Breast epithelium (tissue), 4 donors: ENCODE results near the gene RAPGEF1. TPM values are rescaled to one million over a fixed set of nuclear protein-coding genes. Genes with fewer than 3 reads are reported as not detected.

Experiments used
- DNase-seq, 2 donors: peaks; one replicate each; pipeline ENCODE4 v3.0.0-alpha.2; 2019; ENCODE audit warnings: low spot score in 2 of 2
- H3K27ac ChIP-seq, 2 donors: fragments of 200-600 bp; sonication (generic) in 1 of 2; one replicate each; pipeline ENCODE4 v1.5.1; 2016 to 2019; ENCODE audit warnings: mild to moderate bottlenecking in 1 of 2
- H3K27me3 ChIP-seq, 2 donors: fragments of 200-600 bp; sonication (generic) in 1 of 2; one replicate each; pipeline versions ENCODE4 v1.5.1 to v1.6.0; 2017 to 2019; ENCODE audit warnings: control low read depth in 1 of 2, mild to moderate bottlenecking in 1 of 2
- H3K36me3 ChIP-seq: fragments of 200-600 bp; one replicate; pipeline ENCODE4 v1.5.1; 2019
- H3K4me1 ChIP-seq, 2 donors: fragments of 200-600 bp; sonication (generic); one replicate each; pipeline ENCODE4 v1.5.1; 2016 to 2019; ENCODE audit warnings: control low read depth in 1 of 2
- H3K4me3 ChIP-seq, 3 donors: fragments of 200-600 bp; sonication (generic); 1 replicate in 2 of 3; 2 replicates in 1 of 3; pipeline ENCODE4 v1.5.1; 2016 to 2019; ENCODE audit warnings: mild to moderate bottlenecking in 3 of 3, moderate library complexity in 2 of 3
- H3K9me3 ChIP-seq, 2 donors: fragments of 200-600 bp; sonication (generic) in 1 of 2; one replicate each; pipeline ENCODE4 v1.5.1; 2016 to 2019; ENCODE audit warnings: control low read depth in 1 of 2
- POLR2A ChIP-seq: fragments of 450-650 bp; IDR thresholded peaks from one replicate; pipeline ENCODE4 v1.6.1; 2016; ENCODE audit warnings: antibody characterized with exemption, mild to moderate bottlenecking, moderate library complexity
- POLR2AphosphoS5 ChIP-seq, 3 donors: sonication (generic); formaldehyde crosslinking; IDR thresholded peaks; one replicate each; pipeline ENCODE4 v1.6.1; 2017; ENCODE audit warnings: antibody characterized with exemption in 3 of 3
- intact Hi-C: fragments of 100-400 bp; cut with DNase I; formaldehyde crosslinking; loops from one replicate; pipeline ENCODE4 v1.15.1; 2023; ENCODE audit warnings: low total_unique reads
- total RNA-seq, 3 donors: library from RNA; depleted of rRNA; stranded (reverse); fragments of >200 nt; gene quantifications; one replicate each; pipeline ENCODE4 v1.1.0, GENCODE V29; 2016
- TF ChIP-seq, protein P1 (sequence below), 3 donors: fragments of 450-650 bp; IDR thresholded peaks; one replicate each; pipeline ENCODE4 v1.5.1; 2016 to 2017; ENCODE audit warnings: antibody characterized with exemption in 3 of 3, mild to moderate bottlenecking in 3 of 3, moderate library complexity in 3 of 3

The RAPGEF1 gene
- total RNA-seq, 3 donors from 2014 or later, result 35.3 to 38.0 (median 37.3) TPM

GRCh38 chr9:131584858-131585257 lies 155.0 kb downstream of the RAPGEF1 start:
- Histone ChIP-seq H3K9me3 (no peaks in the 10 kb centered on the region), H3K4me1 (peaks cover 0 to 4% of the 10 kb centered on the region in 2 donors), H3K36me3 (no peaks in the 10 kb centered on the region), H3K27me3 (no peaks in the 10 kb centered on the region), H3K27ac (no peak overlapping the region), H3K4me3 (no peak overlapping the region)
- no peak for DNase-seq
- TF ChIP-seq POLR2AphosphoS5 (IDR thresholded peaks at IDR 0.05) (no peak), POLR2A (no peak)
- TF ChIP-seq, protein P1, sequence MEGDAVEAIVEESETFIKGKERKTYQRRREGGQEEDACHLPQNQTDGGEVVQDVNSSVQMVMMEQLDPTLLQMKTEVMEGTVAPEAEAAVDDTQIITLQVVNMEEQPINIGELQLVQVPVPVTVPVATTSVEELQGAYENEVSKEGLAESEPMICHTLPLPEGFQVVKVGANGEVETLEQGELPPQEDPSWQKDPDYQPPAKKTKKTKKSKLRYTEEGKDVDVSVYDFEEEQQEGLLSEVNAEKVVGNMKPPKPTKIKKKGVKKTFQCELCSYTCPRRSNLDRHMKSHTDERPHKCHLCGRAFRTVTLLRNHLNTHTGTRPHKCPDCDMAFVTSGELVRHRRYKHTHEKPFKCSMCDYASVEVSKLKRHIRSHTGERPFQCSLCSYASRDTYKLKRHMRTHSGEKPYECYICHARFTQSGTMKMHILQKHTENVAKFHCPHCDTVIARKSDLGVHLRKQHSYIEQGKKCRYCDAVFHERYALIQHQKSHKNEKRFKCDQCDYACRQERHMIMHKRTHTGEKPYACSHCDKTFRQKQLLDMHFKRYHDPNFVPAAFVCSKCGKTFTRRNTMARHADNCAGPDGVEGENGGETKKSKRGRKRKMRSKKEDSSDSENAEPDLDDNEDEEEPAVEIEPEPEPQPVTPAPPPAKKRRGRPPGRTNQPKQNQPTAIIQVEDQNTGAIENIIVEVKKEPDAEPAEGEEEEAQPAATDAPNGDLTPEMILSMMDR (IDR thresholded peaks at IDR 0.05), result no peak
- intact Hi-C loops, result no loop called here

GRCh38 chr9:131583836-131584555 lies 155.9 kb downstream of the RAPGEF1 start:
- Histone ChIP-seq H3K9me3 (no peaks in the 10 kb centered on the region), H3K4me1 (peaks cover 0 to 5% of the 10 kb centered on the region in 2 donors), H3K36me3 (no peaks in the 10 kb centered on the region), H3K27ac (no peak overlapping the region), H3K27me3 (no peaks in the 10 kb centered on the region), H3K4me3 (no peak overlapping the region)
- TF ChIP-seq POLR2AphosphoS5 (IDR thresholded peaks at IDR 0.05), result no peak
- TF ChIP-seq, protein P1 (IDR thresholded peaks at IDR 0.05), result no peak
- intact Hi-C loops, result no loop called here
- DNase-seq, result no peak

GRCh38 chr9:131583337-131583645 lies 156.6 kb downstream of the RAPGEF1 start:
- no peaks in the 10 kb centered on the region for H3K27me3 ChIP-seq
- intact Hi-C loops, result no loop called here
- TF ChIP-seq, protein P1 (IDR thresholded peaks at IDR 0.05), result no peak
- TF ChIP-seq POLR2A, result no peak
- TF ChIP-seq POLR2AphosphoS5 (IDR thresholded peaks at IDR 0.05), result no peak
- no peak overlapping the region for H3K27ac ChIP-seq
- no peak overlapping the region for H3K4me3 ChIP-seq
- DNase-seq, result no peak
- H3K36me3 ChIP-seq, result no peaks in the 10 kb centered on the region
- peaks cover 0 to 5% of the 10 kb centered on the region in 2 donors for H3K4me1 ChIP-seq
- no peaks in the 10 kb centered on the region for H3K9me3 ChIP-seq

DNA sequence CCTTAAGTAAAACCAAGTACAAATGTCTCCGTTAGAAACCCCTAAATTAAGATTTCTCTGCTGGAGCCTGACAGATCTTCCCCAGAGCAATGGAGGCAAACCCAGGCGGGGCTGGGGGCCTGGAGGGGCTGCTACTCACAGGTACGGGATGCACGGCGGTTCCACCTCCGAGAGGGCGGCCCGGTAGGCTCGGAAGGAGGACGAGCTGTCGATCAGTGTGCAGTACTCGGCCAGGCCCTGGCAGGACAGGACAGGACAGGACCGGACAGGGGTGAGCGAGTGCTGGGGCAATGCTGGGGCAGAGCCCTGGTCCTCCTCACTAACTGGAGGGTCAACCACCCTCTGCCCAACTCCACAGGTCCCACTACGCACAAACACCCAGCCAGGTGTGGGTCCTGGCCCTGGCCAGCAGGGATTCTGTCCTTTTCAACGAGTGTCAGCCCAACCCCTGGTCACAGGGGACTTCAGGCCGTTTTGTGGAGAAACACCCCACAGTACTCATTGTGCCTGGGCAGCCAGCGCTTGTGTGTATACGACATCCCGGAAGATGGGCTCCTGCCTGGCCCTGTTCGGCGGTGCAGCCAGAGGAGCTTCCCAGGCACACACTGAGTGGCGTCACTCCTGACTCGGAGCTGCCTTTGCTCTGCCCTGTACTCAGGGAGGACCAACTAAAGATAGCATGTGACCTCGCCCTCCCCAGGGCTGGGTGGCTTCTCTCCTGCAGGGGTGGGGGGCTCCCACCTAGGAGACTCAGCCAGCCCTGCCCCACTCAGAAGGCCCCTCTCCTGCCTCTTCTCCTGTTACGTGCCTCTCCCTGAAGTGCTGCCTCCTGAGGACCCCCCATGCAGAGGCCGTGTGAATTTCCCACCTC lies 157.2 kb downstream of the RAPGEF1 start:
- TF ChIP-seq, protein P1 (IDR thresholded peaks at IDR 0.05), result no peak
- no peak for TF ChIP-seq POLR2AphosphoS5 (IDR thresholded peaks at IDR 0.05)
- TF ChIP-seq POLR2A, result no peak
- Histone ChIP-seq H3K9me3 (no peaks in the 10 kb centered on the region), H3K27me3 (no peaks in the 10 kb centered on the region), H3K27ac (no peak overlapping the region), H3K36me3 (no peaks in the 10 kb centered on the region), H3K4me1 (peaks cover 0 to 5% of the 10 kb centered on the region in 2 donors), H3K4me3 (no peak overlapping the region)
- no peak for DNase-seq
- intact Hi-C loops, result no loop called here

- no peaks in the 10 kb centered on the region for H3K27me3 ChIP-seq
- H3K4me3 ChIP-seq, result no peak overlapping the region
- intact Hi-C loops, result no loop called here
- no peaks in the 10 kb centered on the region for H3K9me3 ChIP-seq
- no peak overlapping the region for H3K27ac ChIP-seq
- DNase-seq, result no peak
- no peak for TF ChIP-seq POLR2A
- H3K36me3 ChIP-seq, result no peaks in the 10 kb centered on the region
- peaks cover 0 to 5% of the 10 kb centered on the region in 2 donors for H3K4me1 ChIP-seq
Observed at GRCh38 chr9:131582056-131582455, 157.8 kb downstream of the RAPGEF1 start.
